HepG2 (cell line): ENCODE data around the gene TUT4. TPM values are rescaled to one million over a fixed set of nuclear protein-coding genes. Genes with fewer than 3 reads are reported as not detected.

Experiments used
- ATAC-seq: fragments of 200-7000 bp; cut with Tn5 transposase; 3 replicates; pipeline ENCODE4 v1.9.1; 2020; ENCODE audit warnings: mild to moderate bottlenecking, moderate library complexity
- BruUV-seq: library from RNA; stranded (reverse); fragments of 400-500 nt; replicated peaks from 2 replicates; lab custom pipeline; 2021; lab: Mats Ljungman, UMichigan
- CTCF ChIA-PET: fragments of 300-600 bp; formaldehyde crosslinking; extraction: SDS; loops from one replicate; lab custom pipeline; 2021; ENCODE audit warnings: low total read pairs, inconsistent platforms, low intra/inter-chr PET ratio; lab: Yijun Ruan, JAX
- POLR2A ChIA-PET: fragments of 350-600 bp; sonication (Branson Sonifier 250); formaldehyde crosslinking; loops from one replicate; lab custom pipeline; 2020; ENCODE audit warnings: antibody characterized with exemption, inconsistent platforms; lab: Yijun Ruan, JAX
- DNase-seq: peaks from one replicate; pipeline ENCODE4 v3.0.0-alpha.2; 2015; ENCODE audit warnings: low spot score
- FAIRE-seq: peaks from 3 replicates; lab custom pipeline; 2011; peaks lifted over from hg19 to GRCh38; lab: Jason Lieb, UNC
- H2AFZ ChIP-seq: one replicate; pipeline ENCODE4 v1.6.1; 2011; ENCODE audit warnings: low read length, inconsistent platforms
- H3K27ac ChIP-seq: fragments of 300-600 bp; 3 replicates; pipeline ENCODE4 v1.8.0; 2011; ENCODE audit warnings: mixed run types, mild to moderate bottlenecking, mixed read lengths, low read length, inconsistent platforms; ENCODE audit not compliant: insufficient read depth; ENCODE audit errors: extremely low read length
- H3K27me3 ChIP-seq, 2 experiments: fragments of 200-600 bp in 1 of 2; 2 replicates in 1 of 2; 3 replicates in 1 of 2; pipeline versions ENCODE4 v1.6.0 to v1.8.0; 2011; ENCODE audit warnings: low read length in 2 of 2, mild to moderate bottlenecking in 2 of 2, moderate library complexity in 2 of 2, inconsistent platforms in 1 of 2; ENCODE audit not compliant: insufficient read depth in 2 of 2, control insufficient read depth in 1 of 2
- H3K36me3 ChIP-seq, 2 experiments: fragments of 200-600 bp in 1 of 2; replicated peaks in 1 of 2; 2 replicates in 1 of 2; 3 replicates in 1 of 2; pipeline versions ENCODE4 v1.5.1 to v1.8.0; 2011; ENCODE audit warnings: low read length in 2 of 2, inconsistent platforms in 1 of 2; ENCODE audit not compliant: insufficient read depth in 2 of 2, control insufficient read depth in 1 of 2
- H3K4me1 ChIP-seq: 2 replicates; pipeline ENCODE4 v1.5.1; 2012; ENCODE audit warnings: low read length, inconsistent platforms; ENCODE audit not compliant: insufficient read depth
- H3K4me2 ChIP-seq: 2 replicates; pipeline ENCODE4 v1.6.0; 2011; ENCODE audit warnings: low read depth, low read length, inconsistent platforms
- H3K4me3 ChIP-seq, 3 experiments: fragments of 200-600 bp in 1 of 3; sonication (generic), shearing (Covaris generic) in 1 of 3; replicated peaks in 1 of 3; 2 replicates each; pipeline ENCODE4 v1.5.1; 2011 to 2016; ENCODE audit warnings: low read length in 3 of 3, inconsistent platforms in 2 of 3, low read depth in 2 of 3, mild to moderate bottlenecking in 2 of 3, control low read depth in 1 of 3, mixed read lengths in 1 of 3; ENCODE audit not compliant: insufficient read depth in 1 of 3
- H3K79me2 ChIP-seq: one replicate; pipeline ENCODE4 v1.6.1; 2011; ENCODE audit warnings: low read length, inconsistent platforms; ENCODE audit not compliant: insufficient read depth
- H3K9ac ChIP-seq: 2 replicates; pipeline ENCODE4 v1.6.0; 2011; ENCODE audit warnings: mild to moderate bottlenecking, low read depth, low read length, inconsistent platforms; ENCODE audit not compliant: insufficient read depth
- H3K9me3 ChIP-seq: 2 replicates; pipeline ENCODE4 v1.5.1; 2012; ENCODE audit warnings: mild to moderate bottlenecking, low read length
- H4K20me1 ChIP-seq: 2 replicates; pipeline ENCODE4 v1.6.0; 2011; ENCODE audit warnings: inconsistent platforms, mild to moderate bottlenecking, low read length, moderate library complexity; ENCODE audit not compliant: insufficient read depth
- HCFC1 ChIP-seq: fragments of 150-350 bp; IDR thresholded peaks from 2 replicates; pipeline ENCODE4 v1.6.1; 2014; ENCODE audit warnings: low read depth, low read length
- HMG20B ChIP-seq: conservative IDR thresholded peaks from 2 replicates; pipeline ENCODE4 v1.6.1; 2016; ENCODE audit warnings: missing genetic modification reagents, missing compliant biosample characterization
- IKZF1 ChIP-seq: fragments of 450-650 bp; IDR thresholded peaks from 2 replicates; pipeline ENCODE4 v1.7.1; 2016
- KLF12 ChIP-seq: sonication (generic); formaldehyde crosslinking; IDR thresholded peaks from 2 replicates; pipeline ENCODE4 v1.4.0; 2020; ENCODE audit warnings: missing genetic modification reagents, borderline replicate concordance
- NFE2 ChIP-seq: sonication (generic); formaldehyde crosslinking; IDR thresholded peaks from 2 replicates; pipeline ENCODE4 v1.4.0; 2020; ENCODE audit warnings: missing genetic modification reagents
- RBAK ChIP-seq: sonication (generic); formaldehyde crosslinking; IDR thresholded peaks from 2 replicates; pipeline ENCODE4 v1.5.1; 2020; ENCODE audit warnings: mild to moderate bottlenecking, missing genetic modification reagents
- SMAD9 ChIP-seq: sonication (generic); formaldehyde crosslinking; IDR thresholded peaks from 2 replicates; pipeline ENCODE4 v1.5.1; 2020; ENCODE audit warnings: mild to moderate bottlenecking, missing genetic modification reagents
- SP1 ChIP-seq, 2 experiments: fragments of 450-650 bp in 1 of 2; sonication (generic) in 1 of 2; formaldehyde crosslinking in 1 of 2; IDR thresholded peaks; 2 replicates each; pipeline versions ENCODE4 v1.4.0 to v1.6.1; 2016 to 2020; ENCODE audit warnings: missing genetic modification reagents in 1 of 2
- TBX2 ChIP-seq: sonication (generic); formaldehyde crosslinking; IDR thresholded peaks from 2 replicates; pipeline ENCODE4 v1.5.0; 2020; ENCODE audit warnings: missing genetic modification reagents, mild to moderate bottlenecking, borderline replicate concordance
- TP53 ChIP-seq: sonication (generic); formaldehyde crosslinking; conservative IDR thresholded peaks from 2 replicates; pipeline ENCODE4 v1.4.0; 2020; ENCODE audit warnings: missing genetic modification reagents
- TRIM22 ChIP-seq: fragments of 450-650 bp; IDR thresholded peaks from 2 replicates; pipeline ENCODE4 v1.6.1; 2017
- ZFP90 ChIP-seq: sonication (generic); formaldehyde crosslinking; IDR thresholded peaks from 2 replicates; pipeline ENCODE4 v1.8.0; 2022; ENCODE audit warnings: missing genetic modification reagents, mild to moderate bottlenecking, inconsistent platforms, borderline replicate concordance
- ZKSCAN5 ChIP-seq: sonication (generic); formaldehyde crosslinking; IDR thresholded peaks from 2 replicates; pipeline ENCODE4 v1.5.1; 2020; ENCODE audit warnings: mild to moderate bottlenecking, missing genetic modification reagents
- ZNF354B ChIP-seq: sonication (generic); formaldehyde crosslinking; IDR thresholded peaks from 2 replicates; pipeline ENCODE4 v1.8.0; 2022; ENCODE audit warnings: mild to moderate bottlenecking, missing genetic modification reagents
- ZNF737 ChIP-seq: sonication (generic); formaldehyde crosslinking; IDR thresholded peaks from 2 replicates; pipeline ENCODE4 v1.5.0; 2020; ENCODE audit warnings: missing genetic modification reagents, mild to moderate bottlenecking, borderline replicate concordance
- ZNF766 ChIP-seq: sonication (generic); formaldehyde crosslinking; IDR thresholded peaks from 2 replicates; pipeline ENCODE4 v1.5.0; 2020; ENCODE audit warnings: missing genetic modification reagents, borderline replicate concordance
- WGBS: methylation state at CpG from one replicate; pipeline ENCODE4 v1.1.6; 2017; ENCODE audit warnings: low lambda C conversion rate; 5-methylcytosine and 5-hydroxymethylcytosine counted together
- in situ Hi-C: cut with HindIII; loops from 2 replicates; pipeline ENCODE4 v1.10.0; 2017; ENCODE audit warnings: low pct_unique_long_range_greater_than_20kb; ENCODE audit not compliant: extremely low pct_ligation_motif_present
- intact Hi-C: fragments of 100-400 bp; cut with micrococcal nuclease; formaldehyde crosslinking; loops from one replicate; pipeline ENCODE4 v1.10.0; 2022; ENCODE audit not compliant: unreplicated experiment
- polyA plus RNA-seq, 8 experiments: library from polyadenylated mRNA; depleted of rRNA in 3 of 8; stranded (reverse) in 7 of 8; unstranded in 1 of 8; fragments of >200 nt; fragmentation: Illumina TruSeq in 4 of 8; extraction: Trizol in 4 of 8; gene quantifications; 2 replicates each; pipeline versions ENCODE4 v1.2.1 to v1.2.3, GENCODE V29; 2011 to 2016; ENCODE audit warnings: low read depth in 4 of 8, missing spikeins in 1 of 8, mixed read lengths in 1 of 8; ENCODE audit not compliant: insufficient read depth in 1 of 8
- total RNA-seq, 5 experiments: library from RNA; depleted of rRNA; stranded (reverse); fragments of >200 nt; fragmentation: Illumina TruSeq; extraction: Trizol; gene quantifications; 2 replicates each; pipeline ENCODE4 v1.2.3, GENCODE V29; 2016; ENCODE audit warnings: low read depth in 1 of 5

TUT4 gene
- total and polyA plus RNA-seq, 2 of the 13 experiments (the other 11 are each of a cell fraction or from before 2014, with no cell fraction given) = 44.7 to 53.5 TPM

- H3K4me1 ChIP-seq = no peaks in the 10 kb centered on the region
- CTCF ChIA-PET = no interaction called here
- no peaks in the 10 kb centered on the region for H4K20me1 ChIP-seq
- intact Hi-C loops (no loop called here), in situ Hi-C loops (no loop called here)
- no peak overlapping the region for H3K27ac ChIP-seq
- 93% methylated on average over 5 of the region's 5 CpGs for WGBS
- no TSS peak for BruUV-seq
- H2AFZ ChIP-seq = no peak overlapping the region
- H3K9ac ChIP-seq = no peak overlapping the region
- TF ChIP-seq ZNF737 (no peak), NFE2 (CRISPR knock-in tag) (no peak), TBX2 (CRISPR knock-in tag) (no peak), KLF12 (CRISPR knock-in tag) (no peak), ZNF766 (CRISPR knock-in tag) (no peak), SP1 (IDR thresholded peaks at IDR 0.05) (no peak), SP1 (CRISPR knock-in tag; IDR thresholded peaks at IDR 0.05) (no peak), TRIM22 (no peak), ZNF354B (CRISPR knock-in tag) (no peak), SMAD9 (CRISPR knock-in tag) (no peak), ZFP90 (CRISPR knock-in tag) (no peak), RBAK (no peak), ZKSCAN5 (CRISPR knock-in tag) (no peak), IKZF1 (no peak), HCFC1 (no peak), TP53 (CRISPR knock-in tag) (no peak), HMG20B (CRISPR knock-in tag) (no peak)
- TF ChIP-seq, all 625 proteins: peak for 0
- POLR2A ChIA-PET = no interaction called here
- Histone ChIP-seq H3K9me3 (no peaks in the 10 kb centered on the region), H3K36me3 (peaks cover 4 to 52% of the 10 kb centered on the region in 2 experiments; a peak in 4 of 5 replicates), H3K79me2 (no peaks in the 10 kb centered on the region), H3K27me3 (no peaks in the 10 kb centered on the region), H3K4me2 (no peak overlapping the region), H3K4me3 (no peak overlapping the region)
- no peak for DNase-seq
- ATAC-seq = no peak
- no peak for FAIRE-seq
Observed at GRCh38 chr1:52393174-52393573, 159.7 kb downstream of the TUT4 start.
